ENCODE data around the gene VRTN. TPM values are rescaled to one million over a fixed set of nuclear protein-coding genes. Genes with fewer than 3 reads are reported as not detected.

The VRTN gene
- total RNA-seq, 1 experiment from 2014 or later = 104 TPM

DNA sequence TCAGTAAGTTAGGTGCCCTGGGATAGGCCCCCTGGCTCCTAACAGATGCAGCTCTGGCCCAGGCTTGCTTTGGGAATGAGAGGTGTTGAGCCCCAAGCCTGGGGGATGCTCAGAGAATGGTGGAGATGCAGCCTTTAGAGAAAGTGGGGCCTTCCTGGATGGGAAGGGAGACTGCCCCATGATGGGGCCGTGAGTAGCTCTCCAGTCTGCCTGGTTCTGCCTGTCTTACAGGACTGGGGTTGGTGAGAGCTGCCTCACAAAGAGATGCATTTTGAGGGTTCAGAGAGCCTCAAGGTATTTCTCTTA, 523 bp upstream of the VRTN start:
- no CpG with 5 or more reads among the region's 1 CpG for WGBS (ENCODE audit: extremely low coverage, insufficient read length, low lambda C conversion rate)
- Histone ChIP-seq H2BK12ac (ENCODE audit: insufficient read length, low read depth, low read length) (no peak overlapping the region), H3K79me2 (ENCODE audit: insufficient read depth, low read length) (peaks cover 40% of the 10 kb centered on the region), H3K9me3 (ENCODE audit: control insufficient read depth, low read depth, low read length) (no peaks in the 10 kb centered on the region), H3K4me2 (ENCODE audit: insufficient read depth, insufficient read length, low read length) (peak overlapping the region; percentile 90), H4K91ac (ENCODE audit: insufficient read length, low read depth, low read length) (no peak overlapping the region), H2BK5ac (ENCODE audit: insufficient read length, low read length) (no peak overlapping the region), H2BK15ac (ENCODE audit: low read depth, low read length) (no peak overlapping the region), H3K4me1 (ENCODE audit: insufficient read depth, low read length) (peaks cover 3% of the 10 kb centered on the region; the same call in 1 of the 2 replicates), H3K27me3 (ENCODE audit: insufficient read depth, low read length) (no peaks in the 10 kb centered on the region), H3K27ac (ENCODE audit: insufficient read length, low read depth, low read length) (peak overlapping the region; percentile 6), H2AK5ac (ENCODE audit: insufficient read length, low read length) (no peak overlapping the region), H4K5ac (ENCODE audit: insufficient read length, low read depth, low read length) (no peak overlapping the region), H3K9ac (ENCODE audit: extremely low read depth, insufficient read length, low read length) (peak overlapping the region; percentile 30), H2BK120ac (ENCODE audit: low read depth, low read length, poor library complexity, severe bottlenecking) (no peak overlapping the region), H2BK20ac (ENCODE audit: low read depth, low read length, poor library complexity, severe bottlenecking) (no peak overlapping the region), H3K4ac (ENCODE audit: low read depth, low read length) (no peak overlapping the region), H3K56ac (ENCODE audit: insufficient read length, low read depth, low read length) (no peak overlapping the region), H4K20me1 (ENCODE audit: control insufficient read depth, insufficient read depth, insufficient read length) (no peaks in the 10 kb centered on the region), H2AFZ (ENCODE audit: low read length) (no peak overlapping the region), H3K23ac (ENCODE audit: insufficient read length, low read depth, low read length) (no peak overlapping the region), H3T11ph (ENCODE audit: low read length) (no peak overlapping the region), H3K23me2 (ENCODE audit: insufficient read length, low read depth, low read length, poor library complexity, severe bottlenecking) (peaks cover 29% of the 10 kb centered on the region), H3K18ac (ENCODE audit: insufficient read length, low read depth, low read length) (peak overlapping the region; percentile 29), H3K79me1 (ENCODE audit: insufficient read depth, low read depth, low read length, poor library complexity, severe bottlenecking) (no peaks in the 10 kb centered on the region), H4K8ac (replicated peaks; ENCODE audit: insufficient read length, low read depth, low read length) (no peak overlapping the region), H3K14ac (ENCODE audit: insufficient read depth, low read length) (peak overlapping the region; percentile 0; the same call in 1 of the 2 replicates)
- Mint-ChIP-seq H3K27ac (peak overlapping the region; percentile 92 to 98 (median 97)), H3K27me3 (ENCODE audit: low read depth) (no peaks in the 10 kb centered on the region), H3K36me3 (ENCODE audit: insufficient read depth in 1 of 3, low read depth in 3 of 3) (peaks cover 11 to 19% (median 17%) of the 10 kb centered on the region in 3 experiments; a peak in 6 of 7 replicates), H3K4me1 (peaks cover 47 to 52% of the 10 kb centered on the region in 2 experiments), H3K9me3 (no peaks in the 10 kb centered on the region; a peak in 1 of 5 replicates), H3K4me3 (peak overlapping the region; percentile 92 to 96)
- TF ChIP-seq, protein P1, sequence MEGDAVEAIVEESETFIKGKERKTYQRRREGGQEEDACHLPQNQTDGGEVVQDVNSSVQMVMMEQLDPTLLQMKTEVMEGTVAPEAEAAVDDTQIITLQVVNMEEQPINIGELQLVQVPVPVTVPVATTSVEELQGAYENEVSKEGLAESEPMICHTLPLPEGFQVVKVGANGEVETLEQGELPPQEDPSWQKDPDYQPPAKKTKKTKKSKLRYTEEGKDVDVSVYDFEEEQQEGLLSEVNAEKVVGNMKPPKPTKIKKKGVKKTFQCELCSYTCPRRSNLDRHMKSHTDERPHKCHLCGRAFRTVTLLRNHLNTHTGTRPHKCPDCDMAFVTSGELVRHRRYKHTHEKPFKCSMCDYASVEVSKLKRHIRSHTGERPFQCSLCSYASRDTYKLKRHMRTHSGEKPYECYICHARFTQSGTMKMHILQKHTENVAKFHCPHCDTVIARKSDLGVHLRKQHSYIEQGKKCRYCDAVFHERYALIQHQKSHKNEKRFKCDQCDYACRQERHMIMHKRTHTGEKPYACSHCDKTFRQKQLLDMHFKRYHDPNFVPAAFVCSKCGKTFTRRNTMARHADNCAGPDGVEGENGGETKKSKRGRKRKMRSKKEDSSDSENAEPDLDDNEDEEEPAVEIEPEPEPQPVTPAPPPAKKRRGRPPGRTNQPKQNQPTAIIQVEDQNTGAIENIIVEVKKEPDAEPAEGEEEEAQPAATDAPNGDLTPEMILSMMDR (conservative IDR thresholded peaks at IDR 0.05) = no peak
- no peak for DNase-seq
